HG03558 (cell line): ENCODE data around the gene HPCAL1.
A peak's percentile ranks its signal among the peaks of the same experiment; 100 is the strongest.

Source experiments
- ATAC-seq: cut with Tn5 transposase; IDR thresholded peaks from one replicate; pipeline ENCODE4 v1.9.1; 2021; ENCODE audit warnings: moderate number of reproducible peaks; ENCODE audit not compliant: unreplicated experiment; ENCODE audit errors: extremely low read depth

The HPCAL1 gene

DNA sequence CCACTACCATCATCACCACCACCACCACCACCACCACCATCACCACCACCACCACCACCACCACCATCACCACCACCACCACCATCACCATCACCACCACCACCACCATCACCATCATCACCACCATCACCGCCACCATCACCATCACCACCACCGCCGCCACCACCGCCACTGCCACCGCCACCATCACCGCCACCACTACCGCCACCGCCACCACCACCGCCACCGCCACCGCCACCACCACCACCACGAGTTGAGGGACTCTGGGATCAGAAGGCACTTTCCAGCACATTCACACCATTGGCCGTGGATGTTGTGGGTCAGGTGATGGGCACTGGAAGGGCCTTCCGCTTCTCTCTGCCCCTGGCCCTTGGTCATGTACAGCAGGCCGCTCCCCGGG is 96.7 kb downstream of the HPCAL1 start:
- no peak for ATAC-seq

- ATAC-seq, result no peak
Observed at GRCh38 chr2:10400002-10400401, 97.3 kb downstream of the HPCAL1 start.

DNA sequence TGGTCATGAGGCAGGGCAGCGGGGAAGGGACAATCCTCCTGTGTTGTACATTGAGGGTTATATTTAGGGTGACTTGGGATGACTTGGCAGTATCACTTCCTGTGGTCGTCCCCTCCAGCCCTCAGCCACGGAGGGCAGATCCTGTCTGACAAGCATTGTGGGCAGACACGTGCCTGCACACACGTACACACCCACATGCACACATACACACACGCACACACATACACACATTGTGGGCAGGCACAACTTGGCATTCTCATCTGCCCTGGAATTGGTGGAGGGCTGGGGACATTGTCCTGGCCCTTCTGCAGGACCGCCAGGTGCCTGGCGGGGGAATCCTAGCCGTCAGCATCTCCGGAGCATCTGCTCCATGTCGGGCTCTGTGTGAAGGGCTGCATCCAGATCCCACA is 97.9 kb downstream of the HPCAL1 start:
- no peak for ATAC-seq

GRCh38 chr2:10400978-10401951 is 98.6 kb downstream of the HPCAL1 start:
- no peak for ATAC-seq

GRCh38 chr2:10402062-10402585 is 99.4 kb downstream of the HPCAL1 start:
- no peak for ATAC-seq

DNA sequence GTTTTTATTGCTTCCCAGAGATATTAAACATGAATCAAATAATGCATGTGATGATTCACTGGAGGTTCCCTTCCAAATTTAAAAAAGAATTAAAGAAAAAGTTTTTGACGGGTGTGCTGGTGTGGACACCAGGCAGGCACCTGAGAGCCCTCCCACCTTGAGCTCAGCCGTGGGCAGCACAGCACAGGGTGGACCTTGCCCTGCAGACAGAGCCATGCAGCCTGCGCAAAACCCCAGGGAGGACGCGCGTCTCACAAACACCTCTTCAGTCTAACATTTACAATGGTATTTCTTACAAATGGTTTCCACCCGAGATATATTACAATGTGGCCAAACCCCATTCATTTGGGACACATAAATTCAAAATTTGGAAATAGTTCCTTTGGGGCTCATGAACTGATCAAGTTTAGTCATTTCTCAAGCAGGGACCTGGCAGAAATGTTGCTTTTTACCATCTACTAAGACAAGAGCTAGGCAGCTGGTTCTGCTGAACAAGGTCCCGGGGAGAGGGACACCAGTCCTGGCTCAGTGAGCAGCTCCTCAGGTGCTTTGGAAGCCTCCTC is 100.0 kb downstream of the HPCAL1 start:
- ATAC-seq, result no peak

DNA sequence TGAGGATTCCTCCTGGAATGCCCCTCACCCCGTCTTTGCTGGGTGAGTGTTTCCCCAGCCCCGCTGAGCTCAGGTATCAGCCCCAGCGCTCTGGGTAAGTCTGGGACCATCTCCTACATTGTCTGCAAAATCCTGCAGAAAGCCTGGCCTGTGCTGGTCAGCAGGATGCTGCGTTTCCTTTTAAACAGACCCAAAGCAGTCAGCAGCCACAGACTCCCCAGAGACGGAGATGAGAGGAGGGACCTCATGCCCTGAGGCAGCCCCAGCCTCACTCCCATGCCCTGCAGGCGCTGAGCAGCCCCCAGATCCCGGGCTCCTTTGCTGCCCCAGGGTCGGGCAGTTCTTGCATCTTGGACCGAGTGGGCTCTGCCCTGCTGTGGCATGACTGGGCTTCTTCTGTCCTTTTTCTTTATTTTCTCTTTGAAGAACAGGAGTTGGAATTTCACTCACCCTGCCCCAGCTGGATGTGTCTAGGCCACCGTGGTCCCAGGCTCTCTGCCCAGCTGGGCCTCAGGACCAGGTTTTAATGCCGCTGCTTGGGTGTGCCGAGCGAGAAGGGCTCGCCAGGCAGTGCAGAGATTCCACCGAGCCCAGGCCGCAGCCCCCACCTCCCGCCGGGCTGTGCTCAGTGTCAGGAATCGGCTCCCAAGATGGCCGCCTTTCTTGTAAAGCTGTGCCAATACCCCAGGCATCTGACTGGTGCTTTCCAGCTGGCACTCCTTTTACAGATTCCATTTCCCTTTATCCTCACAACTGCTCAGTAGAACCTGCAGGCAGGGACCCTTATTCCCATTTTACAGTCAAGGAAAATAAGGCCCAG is 101.8 kb downstream of the HPCAL1 start:
- no peak for ATAC-seq

DNA sequence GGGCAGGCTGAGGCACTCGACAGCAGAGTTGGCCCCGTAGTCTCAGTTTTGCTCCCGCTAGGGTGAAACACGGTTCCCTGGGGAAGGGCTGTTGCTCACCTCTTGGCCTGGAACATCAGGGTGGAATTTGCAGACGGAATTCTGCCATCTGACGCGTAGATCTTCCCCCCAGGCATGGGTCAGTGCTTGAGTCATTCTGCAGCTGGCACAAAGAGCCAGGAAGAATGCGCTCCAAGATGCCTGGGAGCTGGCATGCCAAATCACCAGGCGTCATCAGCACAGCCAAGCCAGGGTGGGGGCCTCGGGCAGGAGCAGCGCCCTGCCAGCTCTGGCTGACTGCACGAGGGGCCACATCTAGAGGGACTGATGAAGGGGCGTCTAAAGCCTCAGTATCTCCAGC is 102.7 kb downstream of the HPCAL1 start:
- ATAC-seq, result no peak

- no peak for ATAC-seq
Observed at GRCh38 chr2:10406016-10406415, 103.3 kb downstream of the HPCAL1 start.

DNA sequence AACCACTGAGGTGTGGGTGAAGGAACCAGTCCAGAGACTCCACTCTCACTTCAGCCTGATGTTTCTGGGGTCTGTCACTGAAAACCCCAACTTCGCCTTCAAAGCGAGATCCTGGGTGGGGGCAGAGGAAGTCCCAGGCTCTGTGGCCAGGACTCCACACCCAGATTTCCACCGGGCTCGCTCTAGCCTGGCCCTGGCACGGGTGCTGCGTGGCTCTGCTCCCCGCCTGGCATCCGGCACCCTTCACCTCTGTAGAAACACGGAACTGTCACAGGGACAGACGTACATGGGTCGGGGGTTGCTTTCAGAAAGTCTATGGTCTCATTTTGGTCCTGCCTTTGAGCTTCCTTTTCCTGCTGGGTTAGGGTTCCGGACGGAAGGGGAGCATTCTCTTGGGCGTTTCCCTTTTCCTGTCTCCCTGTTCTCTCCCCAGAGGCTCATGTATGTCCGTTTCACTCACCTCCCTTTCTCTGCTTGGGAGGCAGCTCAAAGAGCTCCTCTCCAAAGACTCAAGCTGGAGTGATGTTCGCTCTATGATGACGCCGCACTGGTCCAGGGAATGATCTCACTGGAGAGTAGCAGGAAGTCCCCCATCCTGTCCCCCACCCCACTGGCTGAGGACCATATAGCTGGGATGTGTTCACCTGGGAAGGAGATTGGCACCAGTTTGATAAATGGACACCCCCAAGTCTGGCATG is 103.9 kb downstream of the HPCAL1 start:
- ATAC-seq, result no peak

DNA sequence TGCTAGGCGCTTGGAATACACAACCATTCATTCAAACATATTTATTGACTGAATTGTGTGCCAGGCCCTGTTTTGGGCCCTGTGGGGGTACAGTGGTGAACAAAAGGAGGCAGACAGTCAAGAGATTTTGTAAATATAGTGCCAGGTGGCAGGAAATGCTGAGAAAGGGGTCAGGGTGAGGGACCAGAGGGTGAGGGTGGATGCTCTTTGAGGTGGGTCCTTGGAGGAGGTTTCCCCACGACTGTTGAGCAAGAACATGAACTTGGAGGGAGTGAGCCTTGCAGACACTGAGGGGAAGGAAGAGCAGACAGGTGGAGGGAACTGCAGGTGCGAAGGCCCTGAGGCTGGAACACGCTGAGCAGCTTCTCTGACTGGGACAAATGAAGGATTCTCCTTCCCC is 104.7 kb downstream of the HPCAL1 start:
- no peak for ATAC-seq

GRCh38 chr2:10407841-10408648 is 105.3 kb downstream of the HPCAL1 start:
- peak; percentile 27 for ATAC-seq

- no peak for ATAC-seq
Observed at GRCh38 chr2:10408649-10409579, 106.2 kb downstream of the HPCAL1 start.

- peak; percentile 64 for ATAC-seq
Observed at GRCh38 chr2:10410001-10410822, 107.5 kb downstream of the HPCAL1 start.

DNA sequence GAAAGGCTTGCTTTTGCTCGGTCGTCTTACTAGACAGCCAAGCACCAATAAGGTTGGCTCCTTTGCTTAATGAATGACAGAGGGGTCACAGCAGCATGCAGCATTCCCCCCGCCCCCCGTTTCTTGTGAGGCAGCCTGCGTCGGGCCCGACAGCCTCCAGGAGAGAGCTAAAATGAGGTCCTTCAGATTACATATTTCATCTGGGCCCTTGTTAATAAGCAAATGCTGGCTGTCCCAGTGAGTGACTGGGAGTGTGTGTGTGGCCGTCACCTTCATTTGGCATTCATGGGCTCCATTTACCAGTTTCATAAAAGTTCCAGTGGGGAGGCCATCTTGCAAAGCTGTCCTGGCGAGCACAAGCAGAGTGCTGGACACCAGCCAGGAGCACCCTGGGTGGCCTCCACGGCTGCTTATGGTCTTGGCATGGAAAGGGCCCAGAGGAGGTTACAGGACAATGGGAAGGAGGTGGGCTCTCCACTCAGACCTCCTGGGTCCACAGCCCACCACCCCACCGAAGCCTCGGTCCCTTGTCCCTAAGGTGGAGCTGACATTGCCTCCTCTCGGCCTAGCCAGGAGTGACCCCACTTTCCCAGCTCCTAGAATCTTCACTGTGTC is 108.2 kb downstream of the HPCAL1 start:
- ATAC-seq, result no peak

- no peak for ATAC-seq
Observed at GRCh38 chr2:10411557-10411956, 108.9 kb downstream of the HPCAL1 start.

- ATAC-seq, result no peak
Observed at GRCh38 chr2:10412380-10412779, 109.7 kb downstream of the HPCAL1 start.
